Kidney (tissue), 14 donors: Measurements from ENCODE around the gene PARVB. TPM values are rescaled to one million over a fixed set of nuclear protein-coding genes. Genes with fewer than 3 reads are reported as not detected.
A peak's percentile ranks its signal among the peaks of the same experiment; 100 is the strongest.

ENCODE experiments used
- DNase-seq, 5 donors: peaks; one replicate each; pipeline ENCODE4 v3.0.0-alpha.2; 2013 to 2020
- FAIRE-seq: peaks from 2 replicates; lab custom pipeline; 2012; peaks lifted over from hg19 to GRCh38; lab: Jason Lieb, UNC
- H3K27ac ChIP-seq, 2 donors: one replicate each; pipeline ENCODE4 v1.7.0; 2013; ENCODE audit warnings: low read depth in 2 of 2, low read length in 2 of 2, inconsistent platforms in 1 of 2
- H3K27me3 ChIP-seq: one replicate; pipeline ENCODE4 v1.7.1; 2013; ENCODE audit warnings: low read length, inconsistent platforms; ENCODE audit not compliant: control insufficient read depth, insufficient read depth
- H3K36me3 ChIP-seq, 3 donors: one replicate each; pipeline versions ENCODE4 v1.7.0 to v1.7.1; 2013; ENCODE audit warnings: low read length in 3 of 3, control low read depth in 1 of 3, inconsistent platforms in 1 of 3; ENCODE audit not compliant: insufficient read depth in 3 of 3, control insufficient read depth in 2 of 3
- H3K4me1 ChIP-seq, 3 donors: one replicate each; pipeline versions ENCODE4 v1.7.0 to v1.7.1; 2013; ENCODE audit warnings: low read length in 3 of 3, inconsistent platforms in 1 of 3, low read depth in 1 of 3; ENCODE audit not compliant: control insufficient read depth in 2 of 3, insufficient read depth in 2 of 3
- H3K4me3 ChIP-seq, 3 donors: one replicate each; pipeline versions ENCODE4 v1.7.0 to v1.8.1; 2013; ENCODE audit warnings: low read length in 3 of 3, control low read depth in 1 of 3, inconsistent platforms in 1 of 3
- H3K9ac ChIP-seq, 3 donors: one replicate each; pipeline versions ENCODE4 v1.7.0 to v1.7.1; 2013; ENCODE audit warnings: low read length in 3 of 3, control low read depth in 1 of 3, inconsistent platforms in 1 of 3
- H3K9me3 ChIP-seq, 3 donors: one replicate each; pipeline versions ENCODE4 v1.7.0 to v1.7.1; 2013; ENCODE audit warnings: low read length in 3 of 3, control low read depth in 1 of 3, inconsistent platforms in 1 of 3; ENCODE audit not compliant: control insufficient read depth in 2 of 3, insufficient read depth in 1 of 3
- intact Hi-C: fragments of 100-400 bp; cut with DNase I; formaldehyde crosslinking; loops from one replicate; pipeline ENCODE4 v1.11.1; 2022
- polyA plus RNA-seq: library from polyadenylated mRNA; stranded (reverse); fragments of 350-450 nt; fragmentation: Illumina TruSeq; extraction: RNeasy Lipid Tissue Mini Kit (QIAGEN cat#74804); gene quantifications from one replicate; pipeline ENCODE4 v1.2.3, GENCODE V29; 2014; ENCODE audit warnings: low read depth, low replicate concordance; ENCODE audit not compliant: insufficient read depth
- total RNA-seq: library from RNA; stranded (reverse); fragmentation: NEBNext Ultra II Directional; extraction: Animal tissue kit (Norgen Biotek cat#: 25700); gene quantifications from one replicate; pipeline ENCODE4 v1.2.1, GENCODE V29; 2021
- TF ChIP-seq, protein P1 (sequence below): IDR thresholded peaks from 3 replicates; pipeline ENCODE4 v1.5.1; 2012; ENCODE audit warnings: mild to moderate bottlenecking, moderate library complexity, borderline replicate concordance; ENCODE audit not compliant: insufficient read depth; ENCODE audit errors: extremely low read depth
- donor health status: control.
- donor health status: control.
- donor health status: control.
- donor health status: control.
- donor health status: control.
- donor health status: DM: yes; HTN: yes; CAD: no.
- donor health status: Normal renal cell carcinoma (clear cell type).

Gene PARVB
- total and polyA plus RNA-seq, 2 donors from 2014 or later = 32.9 to 51.1 TPM

DNA sequence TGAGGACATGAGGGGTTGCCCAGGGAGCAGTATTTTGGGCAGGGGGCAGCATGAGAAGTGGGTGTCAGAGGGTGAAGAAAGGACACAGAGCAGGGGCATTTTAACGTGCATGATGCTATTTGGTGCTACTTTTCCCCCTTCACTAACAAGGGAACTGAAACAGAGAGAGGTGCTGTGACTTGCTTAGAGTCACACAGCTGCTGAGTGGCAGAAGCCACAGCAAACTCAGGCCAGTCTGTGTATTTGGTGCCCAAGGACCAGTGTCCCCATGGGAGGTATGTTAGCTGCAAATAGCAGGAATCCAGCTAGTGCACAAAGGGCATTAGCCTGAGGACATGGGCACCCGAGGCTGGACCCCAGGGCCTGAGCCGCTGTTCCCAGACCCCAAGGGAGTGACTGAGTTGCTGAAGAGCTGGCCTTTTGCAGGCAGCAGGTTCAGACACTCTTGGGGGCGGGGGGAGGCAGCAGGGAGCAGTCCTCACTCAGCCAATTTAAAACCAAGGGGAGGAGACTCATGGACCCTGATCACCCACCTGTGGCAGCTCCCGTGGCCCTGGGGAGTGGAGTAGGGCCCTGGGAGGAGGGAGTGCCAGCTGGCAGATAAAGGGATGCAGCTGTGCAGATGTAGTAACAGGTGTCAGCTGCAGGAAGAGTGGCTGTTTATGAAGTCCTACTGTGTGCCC is 171.2 kb downstream of the PARVB start:
- no peaks in the 10 kb centered on the region for H3K4me1 ChIP-seq
- TF ChIP-seq, protein P1, sequence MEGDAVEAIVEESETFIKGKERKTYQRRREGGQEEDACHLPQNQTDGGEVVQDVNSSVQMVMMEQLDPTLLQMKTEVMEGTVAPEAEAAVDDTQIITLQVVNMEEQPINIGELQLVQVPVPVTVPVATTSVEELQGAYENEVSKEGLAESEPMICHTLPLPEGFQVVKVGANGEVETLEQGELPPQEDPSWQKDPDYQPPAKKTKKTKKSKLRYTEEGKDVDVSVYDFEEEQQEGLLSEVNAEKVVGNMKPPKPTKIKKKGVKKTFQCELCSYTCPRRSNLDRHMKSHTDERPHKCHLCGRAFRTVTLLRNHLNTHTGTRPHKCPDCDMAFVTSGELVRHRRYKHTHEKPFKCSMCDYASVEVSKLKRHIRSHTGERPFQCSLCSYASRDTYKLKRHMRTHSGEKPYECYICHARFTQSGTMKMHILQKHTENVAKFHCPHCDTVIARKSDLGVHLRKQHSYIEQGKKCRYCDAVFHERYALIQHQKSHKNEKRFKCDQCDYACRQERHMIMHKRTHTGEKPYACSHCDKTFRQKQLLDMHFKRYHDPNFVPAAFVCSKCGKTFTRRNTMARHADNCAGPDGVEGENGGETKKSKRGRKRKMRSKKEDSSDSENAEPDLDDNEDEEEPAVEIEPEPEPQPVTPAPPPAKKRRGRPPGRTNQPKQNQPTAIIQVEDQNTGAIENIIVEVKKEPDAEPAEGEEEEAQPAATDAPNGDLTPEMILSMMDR = no peak
- intact Hi-C loops = no loop called here
- H3K9ac ChIP-seq = no peak overlapping the region
- H3K4me3 ChIP-seq = no peak overlapping the region
- peak in 3 of 5 donors; percentile 15 to 26 (median 21) for DNase-seq
- no peak overlapping the region for H3K27ac ChIP-seq
- no peaks in the 10 kb centered on the region for H3K36me3 ChIP-seq
- no peaks in the 10 kb centered on the region for H3K27me3 ChIP-seq
- no peak for FAIRE-seq
- no peaks in the 10 kb centered on the region for H3K9me3 ChIP-seq

DNA sequence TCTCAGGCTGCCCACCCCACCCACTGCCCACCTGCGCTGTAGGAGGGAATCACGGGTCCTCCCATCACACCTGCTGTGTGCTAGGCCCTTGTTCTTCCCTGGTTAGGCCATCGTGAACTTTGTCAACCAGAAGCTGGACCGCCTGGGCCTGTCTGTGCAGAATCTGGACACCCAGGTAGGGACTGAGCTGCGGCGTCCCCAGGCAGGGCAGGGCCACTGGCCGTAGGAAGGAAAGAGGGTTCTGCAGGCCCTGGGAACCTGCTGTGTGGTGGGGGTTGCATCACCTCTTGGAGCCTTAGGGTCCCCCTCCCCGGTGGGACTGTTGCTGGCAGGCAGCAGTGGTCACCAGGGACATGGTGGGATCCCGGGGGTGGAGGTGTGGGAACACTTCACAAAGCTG is 172.1 kb downstream of the PARVB start:
- DNase-seq (no peak), FAIRE-seq (no peak)
- H3K36me3 ChIP-seq = no peaks in the 10 kb centered on the region
- H3K9me3 ChIP-seq = no peaks in the 10 kb centered on the region
- H3K27ac ChIP-seq = no peak overlapping the region
- TF ChIP-seq, protein P1 = no peak
- no peaks in the 10 kb centered on the region for H3K4me1 ChIP-seq
- intact Hi-C loops = no loop called here
- no peak overlapping the region for H3K9ac ChIP-seq
- H3K4me3 ChIP-seq = no peak overlapping the region
- no peaks in the 10 kb centered on the region for H3K27me3 ChIP-seq

DNA sequence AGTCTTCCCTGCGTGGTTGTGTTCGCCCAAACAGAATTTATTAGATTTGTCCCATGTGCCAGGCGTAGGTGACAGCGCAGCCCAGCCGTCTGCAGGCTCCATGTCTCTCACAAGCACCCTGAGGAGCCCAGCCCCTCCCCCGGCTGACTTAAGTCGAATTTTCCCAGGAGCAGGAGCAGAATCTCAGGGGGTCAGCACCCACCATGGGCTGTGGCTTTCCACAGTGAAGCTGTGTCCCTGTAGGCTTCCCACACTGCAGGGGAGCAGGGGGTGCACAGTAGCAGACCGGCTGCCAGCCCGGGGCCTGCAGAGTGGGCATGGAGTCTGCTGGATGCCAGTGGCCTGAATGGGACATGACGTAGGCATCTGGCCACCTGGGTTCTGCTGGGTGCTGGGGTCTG is 172.6 kb downstream of the PARVB start:
- Histone ChIP-seq H3K4me3 (no peak overlapping the region), H3K4me1 (no peaks in the 10 kb centered on the region), H3K9me3 (no peaks in the 10 kb centered on the region), H3K36me3 (no peaks in the 10 kb centered on the region), H3K9ac (no peak overlapping the region), H3K27me3 (no peaks in the 10 kb centered on the region), H3K27ac (no peak overlapping the region)
- intact Hi-C loops = no loop called here
- FAIRE-seq (no peak), DNase-seq (no peak)
- TF ChIP-seq, protein P1 = no peak
